Panc1 (cell line): ENCODE measurements around the gene RAB30.

Source experiments
- POLR2AphosphoS5 ChIP-seq: IDR thresholded peaks from 2 replicates; pipeline ENCODE4 v1.6.1; 2012; ENCODE audit warnings: mild to moderate bottlenecking, low read depth, low read length, moderate library complexity
- SIN3A ChIP-seq: IDR thresholded peaks from 2 replicates; pipeline ENCODE4 v1.6.1; 2012; ENCODE audit warnings: low read depth, mild to moderate bottlenecking, low read length, moderate library complexity, borderline replicate concordance; ENCODE audit not compliant: insufficient read depth
- TF ChIP-seq, protein P1 (sequence below): fragments of 450-650 bp; IDR thresholded peaks from 2 replicates; pipeline ENCODE4 v1.5.1; 2017; ENCODE audit warnings: mild to moderate bottlenecking

GRCh38 chr11:83008581-83008923, 63.1 kb downstream of the RAB30 start:
- TF ChIP-seq, protein P1, sequence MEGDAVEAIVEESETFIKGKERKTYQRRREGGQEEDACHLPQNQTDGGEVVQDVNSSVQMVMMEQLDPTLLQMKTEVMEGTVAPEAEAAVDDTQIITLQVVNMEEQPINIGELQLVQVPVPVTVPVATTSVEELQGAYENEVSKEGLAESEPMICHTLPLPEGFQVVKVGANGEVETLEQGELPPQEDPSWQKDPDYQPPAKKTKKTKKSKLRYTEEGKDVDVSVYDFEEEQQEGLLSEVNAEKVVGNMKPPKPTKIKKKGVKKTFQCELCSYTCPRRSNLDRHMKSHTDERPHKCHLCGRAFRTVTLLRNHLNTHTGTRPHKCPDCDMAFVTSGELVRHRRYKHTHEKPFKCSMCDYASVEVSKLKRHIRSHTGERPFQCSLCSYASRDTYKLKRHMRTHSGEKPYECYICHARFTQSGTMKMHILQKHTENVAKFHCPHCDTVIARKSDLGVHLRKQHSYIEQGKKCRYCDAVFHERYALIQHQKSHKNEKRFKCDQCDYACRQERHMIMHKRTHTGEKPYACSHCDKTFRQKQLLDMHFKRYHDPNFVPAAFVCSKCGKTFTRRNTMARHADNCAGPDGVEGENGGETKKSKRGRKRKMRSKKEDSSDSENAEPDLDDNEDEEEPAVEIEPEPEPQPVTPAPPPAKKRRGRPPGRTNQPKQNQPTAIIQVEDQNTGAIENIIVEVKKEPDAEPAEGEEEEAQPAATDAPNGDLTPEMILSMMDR = no peak
- TF ChIP-seq SIN3A (no peak), POLR2AphosphoS5 (no peak)
